Stimulated activated CD4-positive, alpha-beta T cell treated with anti-CD3 and anti-CD28 coated beads, TNF-alpha, amount 100 ng/mL, for 48 hours (primary cell): ENCODE measurements around the gene WFDC1.

Experiments
- DNase-seq, 3 donors: peaks; one replicate each; pipeline ENCODE4 v3.0.0-alpha.2; 2020; ENCODE audit warnings: low read depth in 3 of 3

WFDC1 gene

DNA sequence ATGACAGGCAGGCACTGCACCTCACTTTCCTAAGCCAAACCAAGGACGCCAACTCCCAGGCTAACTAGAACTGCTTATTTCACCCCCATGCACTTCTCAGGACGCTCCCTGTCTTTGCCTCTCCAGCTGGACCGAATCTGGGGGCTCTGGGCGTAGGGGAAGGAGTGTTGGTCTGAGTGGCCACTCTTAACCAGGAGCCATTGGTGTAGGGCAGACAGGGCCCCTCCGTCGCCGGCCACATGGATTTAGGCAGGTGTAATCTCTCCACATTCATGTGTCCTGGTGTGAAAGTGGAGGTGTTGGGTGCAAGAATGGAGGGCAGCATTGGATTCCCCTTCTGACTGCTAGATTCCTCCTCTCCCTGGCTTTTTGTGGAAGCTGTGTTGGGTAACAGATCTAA, 83.4 kb downstream of the WFDC1 start:
- no peak for DNase-seq

DNA sequence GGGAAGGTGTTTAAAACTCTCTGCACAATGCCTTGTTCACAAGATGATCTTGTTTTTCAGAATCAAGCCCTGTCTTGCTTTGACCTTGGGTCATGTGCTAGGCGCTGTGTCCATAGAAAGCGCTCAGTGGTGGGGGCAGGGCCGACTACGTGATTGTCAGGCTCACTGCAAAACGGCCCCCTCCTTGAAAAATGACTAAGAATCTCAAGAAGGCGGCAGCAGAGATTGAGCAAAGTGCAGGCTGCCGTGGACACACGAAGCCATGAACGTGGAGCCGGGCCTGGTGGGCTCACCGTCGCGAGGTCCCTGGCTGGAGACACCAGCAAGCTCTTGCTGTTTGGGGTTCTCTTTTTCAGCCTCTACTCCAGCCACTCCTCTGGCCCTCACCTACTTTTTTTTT, 83.9 kb downstream of the WFDC1 start:
- no peak for DNase-seq

GRCh38 chr16:84379008-84379708, 84.5 kb downstream of the WFDC1 start:
- DNase-seq, result no peak
